Measurements from ENCODE around the gene YY1.
A peak's percentile ranks its signal among the peaks of the same experiment; 100 is the strongest.
"Not testable (repeated sequence)": the region's sequence is repeated elsewhere in the genome, so short reads cannot be mapped to it uniquely, and the experiment has no call there.

The YY1 gene

GRCh38 chr14:100224229-100224866 lies 14.6 kb upstream of the YY1 start:
- no peak for TF ChIP-seq GATA1 (IDR thresholded peaks at IDR 0.05; ENCODE audit: low read depth, low read length)
- TF ChIP-seq POLR2A (IDR thresholded peaks at IDR 0.05; ENCODE audit: low read length): no peak
- no peak for DNase-seq

DNA sequence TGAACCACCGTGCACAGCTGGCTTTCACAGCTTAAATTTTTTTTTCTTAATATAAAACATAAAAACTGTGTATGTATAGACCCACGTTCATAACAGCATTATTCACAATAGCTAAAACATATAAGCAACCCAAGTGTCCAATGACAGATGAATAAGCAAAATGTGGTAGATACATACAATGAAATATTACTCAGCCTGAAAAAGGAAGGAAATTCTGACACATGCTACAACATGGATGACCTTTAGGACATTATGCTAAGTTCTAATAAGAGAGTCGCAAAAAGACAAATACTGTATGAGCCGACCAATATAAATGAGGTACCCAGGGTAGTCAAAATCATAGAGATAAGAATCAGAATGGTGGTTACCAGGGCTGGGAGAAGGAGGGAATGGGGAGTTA lies 13.8 kb upstream of the YY1 start:
- no peak for DNase-seq
- TF ChIP-seq POLR2A (IDR thresholded peaks at IDR 0.05; ENCODE audit: low read length): no peak
- no peak for TF ChIP-seq GATA1 (IDR thresholded peaks at IDR 0.05; ENCODE audit: low read depth, low read length)

DNA sequence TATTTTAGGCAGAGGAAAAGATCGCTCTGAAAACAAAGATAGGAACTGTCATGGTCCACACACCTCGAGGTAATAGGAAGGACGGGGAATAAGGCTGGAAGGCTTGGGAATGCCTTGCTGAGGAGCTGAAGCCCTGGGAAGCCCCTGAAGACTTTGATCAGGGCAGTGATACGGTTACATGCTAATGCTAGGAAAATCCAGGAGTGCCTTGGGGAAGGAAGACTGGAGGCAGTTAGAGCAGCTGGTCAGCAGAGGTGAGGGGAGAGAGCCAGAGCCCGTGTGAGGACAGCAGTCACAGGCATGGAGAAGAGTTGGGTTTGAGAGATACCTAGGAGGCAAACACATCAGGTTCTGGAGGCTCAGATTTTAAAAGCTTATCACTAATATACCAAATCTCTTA lies 8.6 kb upstream of the YY1 start:
- TF ChIP-seq GATA1 (IDR thresholded peaks at IDR 0.05; ENCODE audit: low read depth, low read length) (no peak), POLR2A (IDR thresholded peaks at IDR 0.05; ENCODE audit: low read length) (no peak)
- no peak for DNase-seq

- TF ChIP-seq GATA1 (IDR thresholded peaks at IDR 0.05; ENCODE audit: low read depth, low read length) (no peak), POLR2A (IDR thresholded peaks at IDR 0.05; ENCODE audit: low read length) (no peak)
Observed at GRCh38 chr14:100234511-100234910, 4.4 kb upstream of the YY1 start.

DNA sequence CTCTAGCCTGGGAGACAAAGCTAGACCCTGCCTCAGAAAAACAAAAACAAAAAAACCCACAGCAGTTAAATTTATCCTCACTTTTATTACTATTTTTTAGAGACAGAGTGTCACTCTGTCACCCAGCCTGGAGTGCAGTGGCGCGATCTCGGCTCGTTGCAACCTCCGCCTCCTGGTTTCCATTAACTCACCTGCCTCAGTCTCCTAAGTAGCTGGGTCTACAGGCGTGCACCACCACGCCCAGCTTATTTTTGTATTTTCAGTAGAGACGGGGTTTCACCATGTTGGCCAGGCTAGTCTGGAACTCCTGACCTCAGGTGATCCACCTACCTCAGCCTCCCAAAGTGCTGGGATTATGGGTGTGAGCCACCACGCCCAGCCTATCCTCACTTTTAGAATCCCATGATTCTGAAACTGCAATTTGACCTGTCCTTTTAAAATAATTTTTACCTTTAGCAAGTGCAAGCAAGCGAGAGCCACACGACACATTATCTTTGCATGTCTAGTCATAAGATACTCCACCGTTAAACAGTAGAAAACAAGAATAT lies 2.6 kb upstream of the YY1 start:
- not testable (repeated sequence) for DNase-seq

More at GRCh38 chr14:100234511-100234910, 4.4 kb upstream of the YY1 start:
- no peak for DNase-seq

GRCh38 chr14:100236881-100237280 lies 2.1 kb upstream of the YY1 start:
- DNase-seq: no peak
- TF ChIP-seq POLR2A (IDR thresholded peaks at IDR 0.05; ENCODE audit: low read length) (no peak), GATA1 (IDR thresholded peaks at IDR 0.05; ENCODE audit: low read depth, low read length) (no peak)

GRCh38 chr14:100237735-100238418 lies 1.1 kb upstream of the YY1 start:
- DNase-seq: peak; percentile 71 to 80
- TF ChIP-seq POLR2A (IDR thresholded peaks at IDR 0.05; ENCODE audit: low read length) (no peak), GATA1 (IDR thresholded peaks at IDR 0.05; ENCODE audit: low read depth, low read length) (no peak)

DNA sequence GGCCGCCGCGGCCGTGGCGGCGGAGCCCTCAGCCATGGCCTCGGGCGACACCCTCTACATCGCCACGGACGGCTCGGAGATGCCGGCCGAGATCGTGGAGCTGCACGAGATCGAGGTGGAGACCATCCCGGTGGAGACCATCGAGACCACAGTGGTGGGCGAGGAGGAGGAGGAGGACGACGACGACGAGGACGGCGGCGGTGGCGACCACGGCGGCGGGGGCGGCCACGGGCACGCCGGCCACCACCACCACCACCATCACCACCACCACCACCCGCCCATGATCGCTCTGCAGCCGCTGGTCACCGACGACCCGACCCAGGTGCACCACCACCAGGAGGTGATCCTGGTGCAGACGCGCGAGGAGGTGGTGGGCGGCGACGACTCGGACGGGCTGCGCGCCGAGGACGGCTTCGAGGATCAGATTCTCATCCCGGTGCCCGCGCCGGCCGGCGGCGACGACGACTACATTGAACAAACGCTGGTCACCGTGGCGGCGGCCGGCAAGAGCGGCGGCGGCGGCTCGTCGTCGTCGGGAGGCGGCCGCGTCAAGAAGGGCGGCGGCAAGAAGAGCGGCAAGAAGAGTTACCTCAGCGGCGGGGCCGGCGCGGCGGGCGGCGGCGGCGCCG lies 381 bp downstream of the YY1 start:
- TF ChIP-seq GATA1 (IDR thresholded peaks at IDR 0.05; ENCODE audit: low read depth, low read length) (no peak), POLR2A (IDR thresholded peaks at IDR 0.05; ENCODE audit: low read length) (no peak)
- DNase-seq: peak; percentile 51 to 68

- TF ChIP-seq POLR2A (IDR thresholded peaks at IDR 0.05; ENCODE audit: low read length) (no peak), GATA1 (IDR thresholded peaks at IDR 0.05; ENCODE audit: low read depth, low read length) (no peak)
- peak; percentile 90 to 95 for DNase-seq
Observed at GRCh38 chr14:100239840-100240667, 1.1 kb downstream of the YY1 start.

DNA sequence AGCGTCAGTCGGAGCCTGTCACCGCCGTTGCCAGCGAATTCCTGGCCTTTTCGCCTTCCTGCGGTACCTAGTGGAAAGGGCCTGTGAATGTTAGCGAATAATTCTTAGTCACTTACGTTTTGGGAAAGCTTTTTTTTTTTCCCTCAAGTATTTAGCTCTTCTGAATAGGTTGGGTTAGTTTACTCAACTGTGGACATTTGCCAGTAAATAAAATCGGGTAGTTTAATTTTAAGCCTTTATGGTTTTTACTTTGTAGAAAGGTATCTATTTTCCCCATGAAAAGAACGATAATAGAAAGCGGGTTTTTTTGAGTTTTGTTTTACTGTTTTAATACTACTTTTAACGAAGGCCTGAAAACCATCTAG lies 1.7 kb downstream of the YY1 start:
- no peak for DNase-seq
- TF ChIP-seq GATA1 (IDR thresholded peaks at IDR 0.05; ENCODE audit: low read depth, low read length) (no peak), POLR2A (IDR thresholded peaks at IDR 0.05; ENCODE audit: low read length) (no peak)

GRCh38 chr14:100241279-100241678 lies 2.3 kb downstream of the YY1 start:
- TF ChIP-seq POLR2A (IDR thresholded peaks at IDR 0.05; ENCODE audit: low read length) (no peak), GATA1 (IDR thresholded peaks at IDR 0.05; ENCODE audit: low read depth, low read length) (no peak)
- DNase-seq: peak; percentile 19 to 41

GRCh38 chr14:100243020-100243419 lies 4.1 kb downstream of the YY1 start:
- no peak for TF ChIP-seq GATA1 (IDR thresholded peaks at IDR 0.05; ENCODE audit: low read depth, low read length)
- TF ChIP-seq POLR2A (IDR thresholded peaks at IDR 0.05; ENCODE audit: low read length): no peak
- no peak for DNase-seq

DNA sequence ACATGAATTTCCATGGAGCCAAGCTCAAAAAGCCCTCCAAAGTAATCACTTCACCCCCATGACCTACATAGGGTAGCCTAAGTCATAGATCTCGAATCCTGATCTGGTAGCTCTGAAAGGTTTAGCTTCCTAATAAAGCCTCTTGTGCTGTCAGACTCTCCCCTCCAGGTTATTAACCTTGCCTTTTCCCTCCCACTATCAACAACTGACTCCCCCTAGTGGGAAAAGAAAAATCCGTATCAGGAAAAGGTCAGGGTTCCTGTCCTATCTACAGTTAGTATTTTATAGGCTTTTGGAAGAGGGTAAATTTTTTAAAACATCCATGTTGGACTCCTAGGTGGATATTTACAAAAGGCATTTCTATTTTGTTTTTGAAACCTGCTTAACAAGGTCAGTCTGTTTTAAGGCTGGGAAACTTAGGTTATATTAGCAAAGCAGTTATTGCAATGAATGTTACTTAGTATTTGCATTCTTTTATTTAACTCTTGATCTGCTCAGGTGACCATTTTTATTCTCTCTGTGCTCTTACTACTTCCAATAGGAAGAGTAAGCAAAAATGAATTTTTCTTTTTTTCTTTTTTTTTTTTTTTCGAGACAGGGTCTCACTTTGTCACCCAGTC lies 8.0 kb downstream of the YY1 start:
- DNase-seq: peak; percentile 63 to 76
- TF ChIP-seq POLR2A (IDR thresholded peaks at IDR 0.05; ENCODE audit: low read length) (no peak), GATA1 (IDR thresholded peaks at IDR 0.05; ENCODE audit: low read depth, low read length) (no peak)
